GM23338 (cell line): Measurements from ENCODE around the gene TCN1. TPM values are rescaled to one million over a fixed set of nuclear protein-coding genes. Genes with fewer than 3 reads are reported as not detected.

Experiments
- CREB1 ChIP-seq: fragments of 250-450 bp; sonication (Bioruptor Pico); IDR thresholded peaks from 2 replicates; pipeline ENCODE4 v1.5.0; 2020; ENCODE audit warnings: low read depth, mild to moderate bottlenecking, moderate library complexity
- JUNB ChIP-seq: IDR thresholded peaks from one replicate; pipeline ENCODE4 v1.6.1; 2016; ENCODE audit warnings: antibody characterized with exemption; ENCODE audit not compliant: unreplicated experiment
- STAT1 ChIP-seq: IDR thresholded peaks from one replicate; pipeline ENCODE4 v1.6.1; 2016; ENCODE audit warnings: antibody characterized with exemption; ENCODE audit not compliant: unreplicated experiment
- ZNF331 ChIP-seq: fragments of 250-450 bp; sonication (Bioruptor Pico); IDR thresholded peaks from 2 replicates; pipeline ENCODE4 v1.5.0; 2020; ENCODE audit warnings: low read depth, mild to moderate bottlenecking, moderate library complexity
- polyA plus RNA-seq: library from polyadenylated mRNA; unstranded; fragments of >200 nt; fragmentation: Nextera tagmentation; extraction: Ambion mirVana; gene quantifications from 2 replicates; pipeline ENCODE4 v1.2.1, GENCODE V29; 2016
- total RNA-seq: library from RNA; depleted of rRNA; stranded (reverse); fragments of >200 nt; shearing (Covaris generic); gene quantifications from 2 replicates; pipeline ENCODE4 v1.2.3, GENCODE V29; 2014
- TF ChIP-seq, protein P1 (sequence below): fragments of 250-450 bp; sonication (Bioruptor Pico); IDR thresholded peaks from 2 replicates; pipeline ENCODE4 v1.5.0; 2020; ENCODE audit warnings: mild to moderate bottlenecking, moderate library complexity
- TF ChIP-seq, protein P2 (sequence below): IDR thresholded peaks from one replicate; pipeline ENCODE4 v1.6.1; 2018; ENCODE audit warnings: antibody characterized with exemption; ENCODE audit not compliant: unreplicated experiment

The TCN1 gene
- total and polyA plus RNA-seq, 2 experiments from 2014 or later: not detected

DNA sequence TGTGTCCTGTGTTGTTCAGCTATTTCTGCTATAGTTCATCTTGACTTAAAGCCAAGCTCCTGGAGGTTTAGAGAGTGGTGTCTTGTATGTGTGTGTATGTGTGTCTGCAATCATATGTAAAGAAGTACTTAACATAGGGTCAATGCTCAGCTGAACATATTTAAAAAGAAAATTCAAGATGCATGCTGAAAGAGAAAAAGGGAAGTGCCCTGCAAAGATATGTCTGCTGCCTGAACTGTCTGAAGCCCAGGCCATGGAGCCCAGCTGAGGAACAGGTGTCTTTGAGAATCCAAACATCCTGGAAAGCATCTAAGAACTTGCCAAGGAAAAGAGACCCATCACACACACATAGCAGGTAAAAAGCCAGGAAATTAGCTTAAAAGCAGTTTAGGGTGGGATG is 6.6 kb downstream of the TCN1 start (continued):
- TF ChIP-seq, protein P1, sequence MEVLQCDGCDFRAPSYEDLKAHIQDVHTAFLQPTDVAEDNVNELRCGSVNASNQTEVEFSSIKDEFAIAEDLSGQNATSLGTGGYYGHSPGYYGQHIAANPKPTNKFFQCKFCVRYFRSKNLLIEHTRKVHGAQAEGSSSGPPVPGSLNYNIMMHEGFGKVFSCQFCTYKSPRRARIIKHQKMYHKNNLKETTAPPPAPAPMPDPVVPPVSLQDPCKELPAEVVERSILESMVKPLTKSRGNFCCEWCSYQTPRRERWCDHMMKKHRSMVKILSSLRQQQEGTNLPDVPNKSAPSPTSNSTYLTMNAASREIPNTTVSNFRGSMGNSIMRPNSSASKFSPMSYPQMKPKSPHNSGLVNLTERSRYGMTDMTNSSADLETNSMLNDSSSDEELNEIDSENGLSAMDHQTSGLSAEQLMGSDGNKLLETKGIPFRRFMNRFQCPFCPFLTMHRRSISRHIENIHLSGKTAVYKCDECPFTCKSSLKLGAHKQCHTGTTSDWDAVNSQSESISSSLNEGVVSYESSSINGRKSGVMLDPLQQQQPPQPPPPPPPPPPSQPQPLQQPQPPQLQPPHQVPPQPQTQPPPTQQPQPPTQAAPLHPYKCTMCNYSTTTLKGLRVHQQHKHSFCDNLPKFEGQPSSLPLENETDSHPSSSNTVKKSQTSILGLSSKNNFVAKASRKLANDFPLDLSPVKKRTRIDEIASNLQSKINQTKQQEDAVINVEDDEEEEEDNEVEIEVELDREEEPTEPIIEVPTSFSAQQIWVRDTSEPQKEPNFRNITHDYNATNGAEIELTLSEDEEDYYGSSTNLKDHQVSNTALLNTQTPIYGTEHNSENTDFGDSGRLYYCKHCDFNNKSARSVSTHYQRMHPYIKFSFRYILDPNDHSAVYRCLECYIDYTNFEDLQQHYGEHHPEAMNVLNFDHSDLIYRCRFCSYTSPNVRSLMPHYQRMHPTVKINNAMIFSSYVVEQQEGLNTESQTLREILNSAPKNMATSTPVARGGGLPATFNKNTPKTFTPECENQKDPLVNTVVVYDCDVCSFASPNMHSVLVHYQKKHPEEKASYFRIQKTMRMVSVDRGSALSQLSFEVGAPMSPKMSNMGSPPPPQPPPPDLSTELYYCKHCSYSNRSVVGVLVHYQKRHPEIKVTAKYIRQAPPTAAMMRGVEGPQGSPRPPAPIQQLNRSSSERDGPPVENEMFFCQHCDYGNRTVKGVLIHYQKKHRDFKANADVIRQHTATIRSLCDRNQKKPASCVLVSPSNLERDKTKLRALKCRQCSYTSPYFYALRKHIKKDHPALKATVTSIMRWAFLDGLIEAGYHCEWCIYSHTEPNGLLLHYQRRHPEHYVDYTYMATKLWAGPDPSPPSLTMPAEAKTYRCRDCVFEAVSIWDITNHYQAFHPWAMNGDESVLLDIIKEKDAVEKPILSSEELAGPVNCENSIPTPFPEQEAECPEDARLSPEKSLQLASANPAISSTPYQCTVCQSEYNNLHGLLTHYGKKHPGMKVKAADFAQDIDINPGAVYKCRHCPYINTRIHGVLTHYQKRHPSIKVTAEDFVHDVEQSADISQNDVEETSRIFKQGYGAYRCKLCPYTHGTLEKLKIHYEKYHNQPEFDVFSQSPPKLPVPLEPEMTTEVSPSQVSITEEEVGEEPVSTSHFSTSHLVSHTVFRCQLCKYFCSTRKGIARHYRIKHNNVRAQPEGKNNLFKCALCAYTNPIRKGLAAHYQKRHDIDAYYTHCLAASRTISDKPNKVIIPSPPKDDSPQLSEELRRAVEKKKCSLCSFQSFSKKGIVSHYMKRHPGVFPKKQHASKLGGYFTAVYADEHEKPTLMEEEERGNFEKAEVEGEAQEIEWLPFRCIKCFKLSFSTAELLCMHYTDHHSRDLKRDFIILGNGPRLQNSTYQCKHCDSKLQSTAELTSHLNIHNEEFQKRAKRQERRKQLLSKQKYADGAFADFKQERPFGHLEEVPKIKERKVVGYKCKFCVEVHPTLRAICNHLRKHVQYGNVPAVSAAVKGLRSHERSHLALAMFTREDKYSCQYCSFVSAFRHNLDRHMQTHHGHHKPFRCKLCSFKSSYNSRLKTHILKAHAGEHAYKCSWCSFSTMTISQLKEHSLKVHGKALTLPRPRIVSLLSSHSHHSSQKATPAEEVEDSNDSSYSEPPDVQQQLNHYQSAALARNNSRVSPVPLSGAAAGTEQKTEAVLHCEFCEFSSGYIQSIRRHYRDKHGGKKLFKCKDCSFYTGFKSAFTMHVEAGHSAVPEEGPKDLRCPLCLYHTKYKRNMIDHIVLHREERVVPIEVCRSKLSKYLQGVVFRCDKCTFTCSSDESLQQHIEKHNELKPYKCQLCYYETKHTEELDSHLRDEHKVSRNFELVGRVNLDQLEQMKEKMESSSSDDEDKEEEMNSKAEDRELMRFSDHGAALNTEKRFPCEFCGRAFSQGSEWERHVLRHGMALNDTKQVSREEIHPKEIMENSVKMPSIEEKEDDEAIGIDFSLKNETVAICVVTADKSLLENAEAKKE (CRISPR knock-in tag): no peak
- TF ChIP-seq ZNF331 (no peak), CREB1 (CRISPR knock-in tag) (no peak), JUNB (no peak), STAT1 (no peak)
- TF ChIP-seq, protein P2, sequence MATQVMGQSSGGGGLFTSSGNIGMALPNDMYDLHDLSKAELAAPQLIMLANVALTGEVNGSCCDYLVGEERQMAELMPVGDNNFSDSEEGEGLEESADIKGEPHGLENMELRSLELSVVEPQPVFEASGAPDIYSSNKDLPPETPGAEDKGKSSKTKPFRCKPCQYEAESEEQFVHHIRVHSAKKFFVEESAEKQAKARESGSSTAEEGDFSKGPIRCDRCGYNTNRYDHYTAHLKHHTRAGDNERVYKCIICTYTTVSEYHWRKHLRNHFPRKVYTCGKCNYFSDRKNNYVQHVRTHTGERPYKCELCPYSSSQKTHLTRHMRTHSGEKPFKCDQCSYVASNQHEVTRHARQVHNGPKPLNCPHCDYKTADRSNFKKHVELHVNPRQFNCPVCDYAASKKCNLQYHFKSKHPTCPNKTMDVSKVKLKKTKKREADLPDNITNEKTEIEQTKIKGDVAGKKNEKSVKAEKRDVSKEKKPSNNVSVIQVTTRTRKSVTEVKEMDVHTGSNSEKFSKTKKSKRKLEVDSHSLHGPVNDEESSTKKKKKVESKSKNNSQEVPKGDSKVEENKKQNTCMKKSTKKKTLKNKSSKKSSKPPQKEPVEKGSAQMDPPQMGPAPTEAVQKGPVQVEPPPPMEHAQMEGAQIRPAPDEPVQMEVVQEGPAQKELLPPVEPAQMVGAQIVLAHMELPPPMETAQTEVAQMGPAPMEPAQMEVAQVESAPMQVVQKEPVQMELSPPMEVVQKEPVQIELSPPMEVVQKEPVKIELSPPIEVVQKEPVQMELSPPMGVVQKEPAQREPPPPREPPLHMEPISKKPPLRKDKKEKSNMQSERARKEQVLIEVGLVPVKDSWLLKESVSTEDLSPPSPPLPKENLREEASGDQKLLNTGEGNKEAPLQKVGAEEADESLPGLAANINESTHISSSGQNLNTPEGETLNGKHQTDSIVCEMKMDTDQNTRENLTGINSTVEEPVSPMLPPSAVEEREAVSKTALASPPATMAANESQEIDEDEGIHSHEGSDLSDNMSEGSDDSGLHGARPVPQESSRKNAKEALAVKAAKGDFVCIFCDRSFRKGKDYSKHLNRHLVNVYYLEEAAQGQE: no peak
